ENCODE data around the gene TCERG1L.
"Not testable (repeated sequence)": the region's sequence is repeated elsewhere in the genome, so short reads cannot be mapped to it uniquely, and the experiment has no call there.

TCERG1L gene

GRCh38 chr10:131246775-131247174, 64.7 kb downstream of the TCERG1L start:
- no peak for DNase-seq

GRCh38 chr10:131246089-131246488, 65.4 kb downstream of the TCERG1L start:
- no peak for DNase-seq

GRCh38 chr10:131245475-131246059, 66.0 kb downstream of the TCERG1L start:
- no peak for DNase-seq

GRCh38 chr10:131244836-131245235, 66.7 kb downstream of the TCERG1L start:
- DNase-seq: no peak

- no peak for DNase-seq
Observed at GRCh38 chr10:131243076-131243475, 68.4 kb downstream of the TCERG1L start.

- no peak for DNase-seq
Observed at GRCh38 chr10:131242007-131242406, 69.5 kb downstream of the TCERG1L start.

- no peak for DNase-seq
Observed at GRCh38 chr10:131240691-131241090, 70.8 kb downstream of the TCERG1L start.

GRCh38 chr10:131239926-131240325, 71.6 kb downstream of the TCERG1L start:
- no peak for DNase-seq

GRCh38 chr10:131239450-131239849, 72.1 kb downstream of the TCERG1L start:
- no peak for DNase-seq

GRCh38 chr10:131238669-131239280, 72.7 kb downstream of the TCERG1L start:
- DNase-seq: no peak

- DNase-seq: no peak
Observed at GRCh38 chr10:131237991-131238651, 73.4 kb downstream of the TCERG1L start.

- not testable (repeated sequence) for DNase-seq
Observed at GRCh38 chr10:131234606-131235005, 76.9 kb downstream of the TCERG1L start.

GRCh38 chr10:131233611-131234258, 77.8 kb downstream of the TCERG1L start:
- DNase-seq: no peak

GRCh38 chr10:131231965-131232541, 79.5 kb downstream of the TCERG1L start:
- no peak for DNase-seq

GRCh38 chr10:131231323-131231964, 80.1 kb downstream of the TCERG1L start:
- no peak for DNase-seq

GRCh38 chr10:131230641-131231322, 80.7 kb downstream of the TCERG1L start:
- no peak for DNase-seq

GRCh38 chr10:131230166-131230565, 81.4 kb downstream of the TCERG1L start:
- no peak for DNase-seq

- no peak for DNase-seq
Observed at GRCh38 chr10:131227163-131227740, 84.3 kb downstream of the TCERG1L start.

- DNase-seq: no peak
Observed at GRCh38 chr10:131226446-131227162, 84.9 kb downstream of the TCERG1L start.

- no peak for DNase-seq
Observed at GRCh38 chr10:131224106-131224505, 87.4 kb downstream of the TCERG1L start.

- no peak for DNase-seq
Observed at GRCh38 chr10:131223422-131223821, 88.1 kb downstream of the TCERG1L start.
